SKM-1 (cell line): ENCODE data around the gene ZNF562.

Experiments
- DNase-seq: peaks from one replicate; lab custom pipeline; 2025; ENCODE audit not compliant: unreplicated experiment; lab: John Stamatoyannopoulos, UW

Gene ZNF562

DNA sequence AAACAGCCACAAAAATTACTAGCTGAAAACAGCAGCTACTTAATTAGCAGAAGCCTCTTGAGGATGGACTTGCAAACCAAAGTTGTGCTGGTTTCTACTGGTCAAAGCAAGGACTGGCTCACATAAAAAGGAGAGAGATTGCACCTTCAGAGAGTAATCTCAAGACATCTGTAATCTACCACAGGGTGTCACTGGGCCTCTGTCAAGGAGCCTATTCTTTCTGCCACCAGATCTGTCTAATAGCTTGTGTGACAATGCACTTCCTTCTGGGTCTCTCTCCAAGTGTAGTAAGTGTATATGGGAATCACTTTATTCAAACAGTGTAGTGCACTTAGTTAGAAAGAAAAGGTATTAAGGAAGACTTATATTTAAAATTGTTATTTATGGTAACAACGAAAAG lies 29.4 kb downstream of the ZNF562 start:
- no peak for DNase-seq

DNA sequence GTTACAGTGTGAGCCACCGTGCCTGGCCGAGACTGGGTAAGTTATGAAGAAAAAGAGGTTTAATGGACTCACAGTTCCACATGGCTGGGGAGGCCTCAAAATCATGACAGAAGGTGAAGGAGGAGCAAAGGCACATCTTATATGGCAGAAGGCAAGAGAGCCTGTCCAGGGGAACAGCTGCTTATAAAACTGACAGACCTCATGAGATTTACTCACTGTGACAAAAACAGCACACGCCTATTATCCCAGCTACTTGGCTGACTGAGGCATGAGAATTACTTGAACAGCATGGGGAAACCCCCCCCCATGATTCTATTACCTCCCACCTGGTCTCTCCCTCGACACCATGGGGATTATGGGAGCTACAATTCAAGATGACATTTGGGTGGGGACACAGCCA lies 30.4 kb downstream of the ZNF562 start:
- DNase-seq, result no peak

DNA sequence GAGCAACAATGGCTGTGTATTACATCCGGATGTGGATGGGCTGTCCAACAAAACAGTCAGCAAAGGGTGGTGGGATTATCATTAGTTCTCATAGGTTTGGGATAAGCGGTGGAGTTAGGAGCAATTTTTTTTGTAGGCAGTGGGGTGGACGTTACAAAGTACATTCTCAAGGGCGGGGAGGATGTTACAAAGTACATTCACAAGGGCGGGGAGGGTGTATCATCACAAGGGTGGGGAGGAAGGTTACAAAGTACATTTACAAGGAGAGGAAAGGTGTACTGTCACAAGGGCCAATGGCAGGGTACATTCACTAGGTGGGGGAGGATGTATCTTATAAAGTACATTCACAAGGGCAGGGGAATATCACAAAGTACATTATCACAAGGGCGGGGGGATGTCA lies 33.1 kb downstream of the ZNF562 start:
- DNase-seq, result no peak

DNA sequence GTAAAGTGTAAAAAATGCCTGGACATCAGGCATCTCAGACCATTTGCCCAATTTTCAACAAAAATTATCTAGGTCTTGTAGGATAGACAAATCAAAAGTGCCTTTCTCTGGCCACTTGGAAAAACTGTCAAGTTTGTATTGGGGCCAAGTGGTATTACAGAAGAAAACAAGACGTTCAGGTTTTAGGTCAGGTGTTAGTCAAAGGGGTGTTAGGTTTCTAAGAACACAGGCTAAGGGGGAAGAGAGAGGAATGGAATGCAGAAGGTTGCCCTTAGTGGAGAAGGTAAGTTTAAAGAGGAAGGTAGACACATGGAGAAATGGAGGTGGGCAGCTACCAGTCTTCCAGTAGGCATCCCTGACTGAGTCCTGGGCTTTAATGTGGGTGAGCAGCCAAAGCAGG lies 33.9 kb downstream of the ZNF562 start:
- no peak for DNase-seq

DNA sequence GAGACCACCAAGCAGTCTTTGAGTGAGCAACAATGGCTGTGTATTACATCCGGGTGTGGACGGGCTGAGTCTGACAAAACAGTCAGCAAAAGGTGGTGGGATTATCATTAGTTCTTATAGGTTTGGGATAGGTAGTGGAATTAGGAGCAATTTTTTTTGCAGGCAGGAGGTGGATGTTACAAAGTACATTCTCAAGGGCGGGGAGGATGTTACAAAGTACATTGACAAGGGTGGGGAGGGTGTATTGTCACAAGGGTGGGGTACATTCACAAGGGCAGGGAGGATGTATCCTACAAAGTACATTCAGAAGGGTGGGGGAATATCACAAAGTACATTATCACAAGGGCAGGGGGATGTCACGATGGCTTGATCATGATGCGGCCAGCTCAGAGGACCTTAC lies 38.9 kb downstream of the ZNF562 start:
- DNase-seq, result no peak

DNA sequence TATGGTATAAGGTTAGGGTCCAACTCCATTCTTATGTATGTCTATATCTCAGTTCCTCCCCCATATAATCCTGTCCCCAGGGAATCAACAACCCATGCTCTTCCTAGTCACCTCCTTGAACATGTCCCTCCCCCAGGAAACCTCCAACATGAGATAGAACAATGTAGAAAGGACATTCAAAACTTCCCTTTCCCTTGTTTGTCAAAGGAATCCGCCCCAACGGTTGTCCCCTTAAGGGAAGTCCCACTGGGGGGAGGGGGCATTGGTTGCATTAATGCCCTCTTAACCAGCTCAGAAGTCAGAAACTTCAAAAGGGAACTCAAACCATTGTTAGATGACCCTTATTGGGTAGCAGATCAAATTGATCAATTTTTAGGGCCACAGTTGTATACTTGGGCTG lies 47.0 kb downstream of the ZNF562 start:
- DNase-seq, result no peak

DNA sequence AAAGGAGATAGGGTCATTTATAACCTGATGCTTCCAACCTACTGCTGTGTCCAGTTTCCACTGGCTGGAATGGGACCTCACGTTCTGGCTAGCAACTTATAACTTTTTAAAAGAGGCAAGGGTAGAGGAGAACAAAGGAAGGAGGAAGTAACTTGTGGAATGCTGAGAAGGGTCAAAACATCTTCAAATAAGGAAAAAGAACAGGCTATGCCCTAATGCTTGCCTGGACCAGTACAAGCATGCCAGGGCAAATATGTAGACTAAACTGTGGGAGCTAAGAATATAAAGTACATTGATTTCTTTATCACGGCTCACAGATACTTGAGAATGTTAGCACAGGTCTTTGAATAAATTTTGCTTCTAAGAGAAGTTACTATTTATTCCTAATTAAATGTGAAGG lies 52.4 kb downstream of the ZNF562 start:
- no peak for DNase-seq

DNA sequence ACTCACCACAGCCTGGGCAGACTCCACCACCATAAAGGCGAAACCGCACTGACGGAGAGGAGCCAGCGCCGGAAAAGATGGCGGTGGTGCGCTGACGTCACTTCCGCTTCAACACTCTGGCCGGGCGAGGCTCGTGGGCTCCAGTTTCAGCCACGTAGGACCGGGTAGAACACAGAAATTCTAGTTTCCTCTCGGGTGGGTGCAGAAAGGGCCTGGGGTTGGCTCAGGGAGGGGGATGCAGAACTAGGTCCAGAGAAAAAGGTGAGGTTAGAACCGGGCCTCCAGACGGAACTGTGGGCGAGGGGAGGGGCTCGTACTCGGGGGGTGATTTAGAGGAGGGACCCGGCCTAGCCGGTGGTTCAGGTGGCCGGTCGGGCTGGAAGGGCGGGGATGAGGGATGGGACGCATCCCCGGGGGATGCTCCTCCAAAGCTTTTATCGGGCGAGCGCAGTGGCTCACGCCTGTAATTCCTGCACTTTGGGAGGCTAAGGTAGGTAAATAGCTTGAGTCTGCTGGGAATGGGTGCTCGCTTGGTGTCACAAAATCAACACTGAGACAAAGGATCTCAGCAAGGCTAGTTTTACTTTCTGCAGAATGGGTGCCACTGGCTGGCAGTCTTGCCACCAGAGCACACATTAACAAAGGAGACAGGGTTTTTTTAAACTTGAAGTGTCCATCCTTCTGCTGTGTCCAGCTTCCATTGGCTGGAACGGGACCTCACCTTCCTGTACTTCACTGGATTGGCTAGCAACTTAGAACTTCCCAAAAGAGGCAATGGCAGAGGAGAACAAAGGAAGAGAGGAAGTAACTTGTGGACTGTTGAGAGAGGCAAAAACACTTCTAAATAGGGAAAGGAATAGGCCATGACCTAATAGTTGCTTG lies 53.5 kb downstream of the ZNF562 start, which contains the start of gene ZNF561:
Gene ZNF561, minus strand, starts transcription at position 77 of the 882 bp plus-strand sequence. CDS start 1,776 bp downstream, outside the sequence.
- DNase-seq, result peak; percentile 71

DNA sequence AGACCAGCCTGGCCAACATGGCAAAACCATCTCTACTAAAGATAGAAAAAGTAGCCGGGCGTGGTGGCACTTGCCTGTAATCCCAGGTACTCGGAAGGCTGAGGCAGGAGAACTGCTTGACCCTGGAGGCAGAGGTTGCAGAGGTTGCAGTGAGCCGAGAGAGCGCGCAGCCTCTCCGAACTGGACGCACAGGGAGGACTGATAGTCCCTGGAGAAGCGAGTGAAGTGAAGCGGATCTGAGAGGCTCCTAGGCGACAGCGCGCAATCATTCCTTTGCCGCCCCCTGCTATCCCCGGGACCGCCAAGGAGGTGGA lies 54.1 kb downstream of the ZNF562 start:
- DNase-seq, result no peak

DNA sequence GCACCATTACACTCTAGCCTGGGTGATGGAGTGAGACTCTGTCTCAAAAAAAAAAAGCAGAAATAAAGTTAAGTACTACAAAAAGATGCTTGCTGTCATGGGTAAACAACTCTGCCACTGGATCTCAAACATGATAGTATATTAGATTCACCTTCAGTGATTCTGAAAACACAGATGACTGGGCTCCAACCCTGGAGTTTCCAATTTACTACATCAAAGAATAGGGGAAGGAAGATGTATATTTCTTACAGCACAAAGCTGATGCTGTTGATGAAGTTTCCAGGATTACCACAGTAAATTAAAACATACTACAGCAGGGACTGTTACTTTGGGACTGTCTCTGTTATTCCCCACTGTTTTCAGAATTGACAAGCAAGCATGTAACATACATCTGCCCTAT lies 59.1 kb downstream of the ZNF562 start:
- no peak for DNase-seq

DNA sequence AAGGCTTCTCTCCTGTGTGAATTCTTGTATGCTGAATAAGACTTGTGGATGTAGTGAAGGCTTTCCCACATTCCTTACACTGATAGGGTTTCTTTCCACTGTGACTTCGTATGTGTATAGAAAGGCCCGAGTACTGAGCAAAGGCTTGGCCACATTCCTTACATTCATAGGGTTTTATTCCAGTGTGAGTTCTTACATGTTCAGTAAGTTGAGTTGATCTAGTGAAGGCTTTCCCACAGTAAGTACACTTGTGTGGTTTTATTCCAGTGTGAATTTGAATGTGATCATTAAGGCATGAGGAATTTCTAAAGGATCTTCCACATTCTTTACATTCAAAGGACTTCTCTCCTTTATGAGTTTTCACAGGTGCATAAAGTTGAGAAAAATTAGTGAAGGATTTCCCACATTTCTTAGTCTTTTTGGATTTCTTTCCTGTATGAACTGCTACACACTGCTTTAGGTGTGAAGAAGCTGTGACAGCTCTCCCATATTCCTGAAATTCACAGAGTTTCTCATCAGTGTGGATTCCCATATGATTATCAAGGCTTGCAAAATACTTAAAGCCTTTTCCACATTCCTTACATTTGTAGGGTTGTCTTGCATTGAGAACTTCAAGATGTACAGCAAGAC lies 64.3 kb downstream of the ZNF562 start:
- DNase-seq, result no peak

DNA sequence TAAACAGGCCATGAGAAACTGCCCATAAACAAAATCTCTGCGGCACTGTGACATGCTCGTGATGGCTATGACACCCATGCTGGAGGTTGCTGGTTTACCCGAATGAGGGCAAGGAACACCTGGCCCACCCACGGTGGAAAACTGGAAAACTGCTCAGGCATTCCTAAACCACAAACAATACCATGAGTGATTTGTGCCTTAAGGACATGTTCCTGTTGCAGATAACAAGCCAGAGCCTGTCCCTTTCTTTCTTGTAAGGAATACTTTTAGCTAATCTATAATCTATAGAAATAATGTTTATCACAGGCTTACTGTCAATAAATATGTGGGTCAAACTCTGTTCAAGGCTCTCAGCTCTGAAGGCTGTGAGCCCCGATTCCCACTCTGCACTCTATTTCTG lies 66.0 kb downstream of the ZNF562 start:
- DNase-seq, result no peak

DNA sequence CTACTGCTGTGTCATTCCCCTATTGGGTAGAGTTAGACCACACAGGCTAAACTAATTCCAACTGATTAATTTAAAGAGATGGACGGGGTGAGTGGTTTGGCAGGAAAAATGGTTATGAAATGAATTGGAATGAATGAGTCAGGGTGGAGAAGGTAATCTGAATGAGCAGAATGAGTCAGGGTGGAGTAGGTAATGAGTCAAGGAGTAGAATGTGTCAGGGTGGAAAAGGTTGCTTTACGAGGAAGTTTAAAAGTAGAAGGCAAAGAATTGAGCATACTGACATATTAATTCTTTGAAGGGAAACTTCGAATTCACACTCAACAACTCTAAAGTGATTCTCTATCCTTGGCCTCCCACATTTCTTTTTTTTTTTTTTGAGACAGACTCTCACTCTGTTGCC lies 77.9 kb downstream of the ZNF562 start:
- DNase-seq, result no peak
